HCT116 (cell line): ENCODE results near the gene CDH24.

Experiments
- CEBPB ChIP-seq: IDR thresholded peaks from 2 replicates; pipeline ENCODE4 v1.6.1; 2012; ENCODE audit warnings: low read depth
- EZH2 ChIP-seq: fragments of 200-600 bp; sonication (generic); IDR thresholded peaks from 2 replicates; pipeline ENCODE4 v1.6.1; 2017; ENCODE audit warnings: antibody characterized with exemption, mixed run types
- EZH2phosphoT487 ChIP-seq: fragments of 200-600 bp; IDR thresholded peaks from 2 replicates; pipeline ENCODE4 v1.6.1; 2018; ENCODE audit warnings: antibody characterized with exemption, borderline replicate concordance
- POLR2A ChIP-seq: IDR thresholded peaks from 2 replicates; pipeline ENCODE4 v1.7.0; 2011; ENCODE audit warnings: borderline replicate concordance; ENCODE audit not compliant: insufficient read depth, insufficient read length; ENCODE audit errors: extremely low read depth
- POLR2AphosphoS5 ChIP-seq: IDR thresholded peaks from 2 replicates; pipeline ENCODE4 v1.6.1; 2011; ENCODE audit warnings: mild to moderate bottlenecking, low read depth, low read length, moderate library complexity
- SP1 ChIP-seq: IDR thresholded peaks from 2 replicates; pipeline ENCODE4 v1.6.1; 2012; ENCODE audit warnings: low read depth
- TCF7L2 ChIP-seq: IDR thresholded peaks from 2 replicates; pipeline ENCODE4 v1.7.0; 2011; ENCODE audit warnings: borderline replicate concordance, inconsistent platforms; ENCODE audit not compliant: insufficient read depth, insufficient read length; ENCODE audit errors: extremely low read depth
- YY1 ChIP-seq: IDR thresholded peaks from 2 replicates; pipeline ENCODE4 v1.6.1; 2011; ENCODE audit warnings: low read length, low read depth, moderate library complexity, mild to moderate bottlenecking; ENCODE audit not compliant: insufficient replicate concordance; ENCODE audit errors: extremely low read depth
- TF ChIP-seq, protein P1 (sequence below), 3 experiments: fragments of 200-600 bp in 1 of 3; sonication (generic) in 1 of 3; IDR thresholded peaks in 2 of 3; conservative IDR thresholded peaks in 1 of 3; 2 replicates each; pipeline ENCODE4 v1.5.1; 2012 to 2017; ENCODE audit warnings: low read depth in 2 of 3, low read length in 2 of 3, antibody characterized with exemption in 1 of 3, borderline replicate concordance in 1 of 3, control low read depth in 1 of 3, mild to moderate bottlenecking in 1 of 3, mixed read lengths in 1 of 3, mixed run types in 1 of 3, moderate library complexity in 1 of 3; ENCODE audit not compliant: insufficient read depth in 1 of 3
- TF ChIP-seq, protein P2 (sequence below): IDR thresholded peaks from 2 replicates; pipeline ENCODE4 v1.6.1; 2012
- TF ChIP-seq, protein P3 (sequence below): IDR thresholded peaks from 2 replicates; pipeline ENCODE4 v1.6.1; 2012
- TF ChIP-seq, protein P4 (sequence below): IDR thresholded peaks from 2 replicates; pipeline ENCODE4 v1.6.1; 2012; ENCODE audit warnings: low read depth

DNA sequence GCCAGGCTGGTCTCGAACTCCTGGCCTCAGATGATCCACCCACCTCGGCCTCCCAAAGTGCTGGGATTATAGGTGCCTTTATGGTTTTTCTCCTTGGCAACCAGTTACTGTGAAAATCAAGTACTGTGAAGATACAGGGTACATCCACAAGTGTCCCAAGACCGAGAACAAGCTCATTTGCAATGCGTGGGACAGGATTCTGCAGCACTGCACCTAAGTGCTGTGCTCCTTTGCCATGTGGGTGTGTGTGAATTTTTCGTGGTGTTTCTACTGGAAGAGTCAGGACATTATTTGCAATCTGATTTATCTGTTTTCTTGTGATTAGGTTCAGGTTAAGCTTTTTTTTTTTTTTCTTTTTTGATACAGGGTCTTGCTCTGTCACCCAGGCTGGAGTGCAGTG is 40.2 kb downstream of the CDH24 start:
- TF ChIP-seq, protein P1, sequence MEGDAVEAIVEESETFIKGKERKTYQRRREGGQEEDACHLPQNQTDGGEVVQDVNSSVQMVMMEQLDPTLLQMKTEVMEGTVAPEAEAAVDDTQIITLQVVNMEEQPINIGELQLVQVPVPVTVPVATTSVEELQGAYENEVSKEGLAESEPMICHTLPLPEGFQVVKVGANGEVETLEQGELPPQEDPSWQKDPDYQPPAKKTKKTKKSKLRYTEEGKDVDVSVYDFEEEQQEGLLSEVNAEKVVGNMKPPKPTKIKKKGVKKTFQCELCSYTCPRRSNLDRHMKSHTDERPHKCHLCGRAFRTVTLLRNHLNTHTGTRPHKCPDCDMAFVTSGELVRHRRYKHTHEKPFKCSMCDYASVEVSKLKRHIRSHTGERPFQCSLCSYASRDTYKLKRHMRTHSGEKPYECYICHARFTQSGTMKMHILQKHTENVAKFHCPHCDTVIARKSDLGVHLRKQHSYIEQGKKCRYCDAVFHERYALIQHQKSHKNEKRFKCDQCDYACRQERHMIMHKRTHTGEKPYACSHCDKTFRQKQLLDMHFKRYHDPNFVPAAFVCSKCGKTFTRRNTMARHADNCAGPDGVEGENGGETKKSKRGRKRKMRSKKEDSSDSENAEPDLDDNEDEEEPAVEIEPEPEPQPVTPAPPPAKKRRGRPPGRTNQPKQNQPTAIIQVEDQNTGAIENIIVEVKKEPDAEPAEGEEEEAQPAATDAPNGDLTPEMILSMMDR (IDR thresholded peaks at IDR 0.05 in 2 of 3, conservative IDR thresholded peaks at IDR 0.05 in 1 of 3; ENCODE audit: borderline replicate concordance in 1 of 3, insufficient read depth in 1 of 3, low read depth in 2 of 3, low read length in 2 of 3) = no peak
- TF ChIP-seq CEBPB (no peak), EZH2 (no peak), TCF7L2 (no peak), EZH2phosphoT487 (no peak), POLR2A (no peak), SP1 (no peak), YY1 (no peak), POLR2AphosphoS5 (no peak)
- TF ChIP-seq, protein P2, sequence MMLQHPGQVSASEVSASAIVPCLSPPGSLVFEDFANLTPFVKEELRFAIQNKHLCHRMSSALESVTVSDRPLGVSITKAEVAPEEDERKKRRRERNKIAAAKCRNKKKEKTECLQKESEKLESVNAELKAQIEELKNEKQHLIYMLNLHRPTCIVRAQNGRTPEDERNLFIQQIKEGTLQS = no peak
- TF ChIP-seq, protein P3, sequence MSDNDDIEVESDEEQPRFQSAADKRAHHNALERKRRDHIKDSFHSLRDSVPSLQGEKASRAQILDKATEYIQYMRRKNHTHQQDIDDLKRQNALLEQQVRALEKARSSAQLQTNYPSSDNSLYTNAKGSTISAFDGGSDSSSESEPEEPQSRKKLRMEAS = no peak
- TF ChIP-seq, protein P4, sequence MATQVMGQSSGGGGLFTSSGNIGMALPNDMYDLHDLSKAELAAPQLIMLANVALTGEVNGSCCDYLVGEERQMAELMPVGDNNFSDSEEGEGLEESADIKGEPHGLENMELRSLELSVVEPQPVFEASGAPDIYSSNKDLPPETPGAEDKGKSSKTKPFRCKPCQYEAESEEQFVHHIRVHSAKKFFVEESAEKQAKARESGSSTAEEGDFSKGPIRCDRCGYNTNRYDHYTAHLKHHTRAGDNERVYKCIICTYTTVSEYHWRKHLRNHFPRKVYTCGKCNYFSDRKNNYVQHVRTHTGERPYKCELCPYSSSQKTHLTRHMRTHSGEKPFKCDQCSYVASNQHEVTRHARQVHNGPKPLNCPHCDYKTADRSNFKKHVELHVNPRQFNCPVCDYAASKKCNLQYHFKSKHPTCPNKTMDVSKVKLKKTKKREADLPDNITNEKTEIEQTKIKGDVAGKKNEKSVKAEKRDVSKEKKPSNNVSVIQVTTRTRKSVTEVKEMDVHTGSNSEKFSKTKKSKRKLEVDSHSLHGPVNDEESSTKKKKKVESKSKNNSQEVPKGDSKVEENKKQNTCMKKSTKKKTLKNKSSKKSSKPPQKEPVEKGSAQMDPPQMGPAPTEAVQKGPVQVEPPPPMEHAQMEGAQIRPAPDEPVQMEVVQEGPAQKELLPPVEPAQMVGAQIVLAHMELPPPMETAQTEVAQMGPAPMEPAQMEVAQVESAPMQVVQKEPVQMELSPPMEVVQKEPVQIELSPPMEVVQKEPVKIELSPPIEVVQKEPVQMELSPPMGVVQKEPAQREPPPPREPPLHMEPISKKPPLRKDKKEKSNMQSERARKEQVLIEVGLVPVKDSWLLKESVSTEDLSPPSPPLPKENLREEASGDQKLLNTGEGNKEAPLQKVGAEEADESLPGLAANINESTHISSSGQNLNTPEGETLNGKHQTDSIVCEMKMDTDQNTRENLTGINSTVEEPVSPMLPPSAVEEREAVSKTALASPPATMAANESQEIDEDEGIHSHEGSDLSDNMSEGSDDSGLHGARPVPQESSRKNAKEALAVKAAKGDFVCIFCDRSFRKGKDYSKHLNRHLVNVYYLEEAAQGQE = no peak
